Mucosa of stomach (tissue), 1 donor: ENCODE results near the gene HES4.

ENCODE experiments used
- H3K27me3 ChIP-seq: one replicate; pipeline ENCODE4 v1.7.0; 2013; ENCODE audit warnings: mild to moderate bottlenecking, low read length; ENCODE audit not compliant: control insufficient read depth, insufficient read depth
- H3K36me3 ChIP-seq: one replicate; pipeline ENCODE4 v1.7.0; 2013; ENCODE audit warnings: low read length; ENCODE audit not compliant: control insufficient read depth, insufficient read depth
- H3K4me1 ChIP-seq: one replicate; pipeline ENCODE4 v1.7.0; 2013; ENCODE audit warnings: mild to moderate bottlenecking, low read length; ENCODE audit not compliant: control insufficient read depth, insufficient read depth
- H3K4me3 ChIP-seq: one replicate; pipeline ENCODE4 v1.7.0; 2013; ENCODE audit warnings: low read length
- H3K9ac ChIP-seq: one replicate; pipeline ENCODE4 v1.7.0; 2013; ENCODE audit warnings: mild to moderate bottlenecking, low read length, moderate library complexity
- H3K9me3 ChIP-seq: one replicate; pipeline ENCODE4 v1.7.0; 2013; ENCODE audit warnings: mild to moderate bottlenecking, low read length, moderate library complexity; ENCODE audit not compliant: control insufficient read depth
- donor health status: Pancreatic carcinoma.

HES4 gene

DNA sequence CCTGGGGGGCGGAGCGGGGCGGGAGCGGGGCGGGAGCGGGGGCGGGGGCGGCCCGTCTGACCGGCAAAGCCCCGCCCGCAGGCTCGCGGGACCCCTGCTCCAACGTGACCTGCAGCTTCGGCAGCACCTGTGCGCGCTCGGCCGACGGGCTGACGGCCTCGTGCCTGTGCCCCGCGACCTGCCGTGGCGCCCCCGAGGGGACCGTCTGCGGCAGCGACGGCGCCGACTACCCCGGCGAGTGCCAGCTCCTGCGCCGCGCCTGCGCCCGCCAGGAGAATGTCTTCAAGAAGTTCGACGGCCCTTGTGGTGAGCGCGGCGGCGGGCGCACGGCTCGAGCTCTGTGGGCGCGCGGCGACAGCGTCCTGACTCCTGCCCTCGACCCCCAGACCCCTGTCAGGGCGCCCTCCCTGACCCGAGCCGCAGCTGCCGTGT, 41.2 kb upstream of the HES4 start:
- no peak overlapping the region for H3K4me3 ChIP-seq
- no peaks in the 10 kb centered on the region for H3K36me3 ChIP-seq

DNA sequence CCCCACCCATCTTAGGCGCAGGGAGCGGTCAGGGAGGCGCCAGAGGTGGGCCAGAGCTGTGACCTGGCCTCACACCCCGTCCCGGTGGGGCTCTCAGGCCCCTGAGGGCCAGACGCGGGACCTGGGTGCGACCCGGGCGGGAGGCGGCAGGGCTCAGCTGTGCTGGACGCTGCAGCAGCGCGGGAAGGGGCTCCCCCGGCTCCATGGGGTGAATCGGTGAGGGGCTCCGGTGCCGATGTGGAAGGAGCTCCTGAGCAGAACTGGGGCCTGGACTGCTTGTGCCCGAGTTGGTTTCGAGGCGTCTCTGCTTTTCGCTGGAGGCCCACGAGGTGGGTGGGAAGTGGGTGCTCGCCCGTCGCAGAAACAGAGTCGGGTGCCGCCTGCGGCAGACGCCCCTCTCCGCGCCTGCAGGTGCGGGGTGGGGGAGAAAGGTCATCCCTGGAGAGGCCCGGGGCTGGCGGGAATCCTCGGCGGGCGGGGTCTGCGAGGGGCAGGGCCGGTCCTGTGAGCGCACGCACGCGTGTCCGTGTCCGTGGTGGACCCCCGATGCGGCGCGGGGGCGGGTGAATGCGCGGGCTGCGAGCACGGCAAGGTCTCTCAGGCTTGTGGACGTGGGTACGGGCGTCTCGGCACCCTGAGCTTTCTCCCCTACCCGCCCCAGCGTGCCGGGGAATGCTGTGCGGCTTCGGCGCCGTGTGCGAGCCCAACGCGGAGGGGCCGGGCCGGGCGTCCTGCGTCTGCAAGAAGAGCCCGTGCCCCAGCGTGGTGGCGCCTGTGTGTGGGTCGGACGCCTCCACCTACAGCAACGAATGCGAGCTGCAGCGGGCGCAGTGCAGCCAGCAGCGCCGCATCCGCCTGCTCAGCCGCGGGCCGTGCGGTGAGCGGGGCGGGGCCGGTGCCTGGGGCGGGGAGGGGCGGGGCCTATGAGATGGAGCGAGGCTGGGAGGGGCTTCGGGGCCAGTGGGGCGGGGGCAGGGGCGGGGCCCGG, 40.4 kb upstream of the HES4 start:
- H3K4me1 ChIP-seq, result peaks cover 17% of the 10 kb centered on the region
- H3K4me3 ChIP-seq, result no peak overlapping the region
- peaks cover 35% of the 10 kb centered on the region for H3K27me3 ChIP-seq
- H3K36me3 ChIP-seq, result no peaks in the 10 kb centered on the region
- no peak overlapping the region for H3K9ac ChIP-seq
- H3K9me3 ChIP-seq, result no peaks in the 10 kb centered on the region

More for the DNA sequence above, 41.2 kb upstream of the HES4 start:
- no peaks in the 10 kb centered on the region for H3K9me3 ChIP-seq
- H3K4me1 ChIP-seq, result peaks cover 17% of the 10 kb centered on the region
- H3K27me3 ChIP-seq, result peaks cover 34% of the 10 kb centered on the region
- H3K9ac ChIP-seq, result no peak overlapping the region

GRCh38 chr1:1039145-1039910, 39.4 kb upstream of the HES4 start:
- no peak overlapping the region for H3K9ac ChIP-seq
- no peaks in the 10 kb centered on the region for H3K9me3 ChIP-seq
- H3K36me3 ChIP-seq, result no peaks in the 10 kb centered on the region
- H3K4me3 ChIP-seq, result no peak overlapping the region
- H3K4me1 ChIP-seq, result peaks cover 17% of the 10 kb centered on the region
- H3K27me3 ChIP-seq, result peaks cover 40% of the 10 kb centered on the region

DNA sequence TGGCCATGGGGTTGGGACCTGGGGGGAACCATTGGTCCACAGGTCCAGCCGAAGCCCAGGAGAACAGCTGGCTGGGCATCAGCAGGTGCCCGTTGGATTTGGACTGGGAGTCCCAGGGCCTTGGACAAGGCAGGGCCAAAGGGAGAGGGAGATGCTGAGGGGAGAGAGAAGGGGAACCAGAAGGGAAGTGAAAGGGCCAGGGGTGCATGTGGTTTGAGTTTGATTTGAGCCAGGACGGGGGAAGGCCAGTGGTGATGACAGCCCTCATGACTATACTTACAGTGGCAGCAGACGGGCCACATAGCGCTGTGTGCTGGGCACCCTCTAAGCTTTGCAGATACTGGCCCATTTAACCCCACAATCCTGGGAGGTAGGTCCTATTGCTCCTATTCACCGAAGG, 38.8 kb upstream of the HES4 start:
- Histone ChIP-seq H3K9ac (no peak overlapping the region), H3K4me1 (peaks cover 17% of the 10 kb centered on the region), H3K36me3 (no peaks in the 10 kb centered on the region), H3K27me3 (peaks cover 44% of the 10 kb centered on the region), H3K9me3 (no peaks in the 10 kb centered on the region), H3K4me3 (no peak overlapping the region)

DNA sequence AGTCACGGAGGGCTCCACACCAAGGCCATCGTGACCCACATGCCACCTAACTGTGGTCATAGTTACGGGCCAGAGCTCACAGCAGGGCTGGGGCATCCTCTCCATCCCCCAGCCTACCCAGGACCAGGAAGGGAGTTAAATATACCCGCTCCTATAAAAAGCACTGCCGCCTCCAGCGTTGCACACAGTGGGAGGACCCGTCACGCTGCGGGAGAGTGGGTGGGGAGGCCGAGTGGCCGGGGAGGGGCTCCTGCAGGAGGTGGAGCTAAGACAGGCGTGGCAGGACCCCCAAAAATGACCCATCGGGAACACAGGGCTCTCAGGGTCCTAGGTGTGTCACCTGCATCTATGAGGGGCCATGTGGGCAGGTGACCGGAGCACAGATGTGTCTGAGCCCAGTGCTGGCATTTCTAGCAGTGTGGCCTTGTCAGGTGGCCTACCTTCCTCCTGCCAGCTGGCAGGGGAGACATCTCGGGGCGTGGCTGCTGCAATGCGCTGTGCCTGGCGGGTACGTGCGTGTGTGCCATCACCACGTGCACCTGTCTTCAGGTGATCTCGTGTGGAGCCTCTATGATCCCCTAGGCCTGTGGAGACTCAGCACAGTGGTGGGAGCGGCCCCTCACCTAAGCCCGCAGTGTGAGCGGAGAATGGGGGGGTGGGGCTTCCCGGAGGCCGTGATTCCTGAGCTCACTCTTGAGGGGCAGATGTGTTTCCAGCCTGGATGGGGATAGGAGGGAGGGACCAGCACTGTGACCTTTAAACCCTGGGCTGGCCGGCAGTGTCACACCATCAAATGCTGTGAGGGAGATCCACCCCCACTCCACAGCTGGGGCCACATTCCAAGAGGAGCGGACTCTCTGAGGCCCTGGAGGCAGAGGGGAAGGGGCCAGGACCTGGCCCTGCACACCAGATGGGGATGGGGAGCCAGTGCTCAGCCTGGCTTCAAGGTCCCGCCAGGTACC, 37.8 kb upstream of the HES4 start:
- peaks cover 19% of the 10 kb centered on the region for H3K4me1 ChIP-seq
- peaks cover 46% of the 10 kb centered on the region for H3K27me3 ChIP-seq
- H3K36me3 ChIP-seq, result no peaks in the 10 kb centered on the region
- H3K9me3 ChIP-seq, result no peaks in the 10 kb centered on the region
- H3K4me3 ChIP-seq, result no peak overlapping the region
- H3K9ac ChIP-seq, result no peak overlapping the region

GRCh38 chr1:1035291-1035943, 35.5 kb upstream of the HES4 start:
- peaks cover 27% of the 10 kb centered on the region for H3K4me1 ChIP-seq
- H3K27me3 ChIP-seq, result peaks cover 55% of the 10 kb centered on the region

DNA sequence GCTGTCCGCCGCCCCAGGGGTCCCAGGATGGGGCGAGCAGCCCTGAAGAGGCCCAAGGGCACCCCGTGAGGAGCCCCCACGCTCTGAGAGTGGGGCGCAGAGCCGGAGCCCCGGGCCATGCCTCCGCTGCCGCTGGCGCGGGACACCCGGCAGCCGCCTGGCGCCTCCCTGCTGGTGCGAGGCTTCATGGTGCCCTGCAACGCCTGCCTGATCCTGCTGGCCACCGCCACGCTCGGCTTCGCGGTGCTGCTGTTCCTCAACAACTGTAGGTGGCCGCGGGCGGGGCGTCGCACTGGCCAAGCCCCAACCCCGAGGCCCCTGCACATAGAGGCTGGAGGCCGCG, 34.5 kb upstream of the HES4 start:
- H3K4me3 ChIP-seq, result no peak overlapping the region

More at GRCh38 chr1:1035291-1035943, 35.5 kb upstream of the HES4 start:
- H3K9ac ChIP-seq, result no peak overlapping the region
- no peak overlapping the region for H3K4me3 ChIP-seq
- no peaks in the 10 kb centered on the region for H3K36me3 ChIP-seq
- H3K9me3 ChIP-seq, result no peaks in the 10 kb centered on the region

GRCh38 chr1:1033731-1034438, 34.0 kb upstream of the HES4 start:
- no peak overlapping the region for H3K4me3 ChIP-seq
- peaks cover 42% of the 10 kb centered on the region for H3K27me3 ChIP-seq
- H3K4me1 ChIP-seq, result peaks cover 12% of the 10 kb centered on the region
- H3K9ac ChIP-seq, result no peak overlapping the region
- H3K9me3 ChIP-seq, result no peaks in the 10 kb centered on the region
- H3K36me3 ChIP-seq, result no peaks in the 10 kb centered on the region

More for the DNA sequence above, 34.5 kb upstream of the HES4 start:
- Histone ChIP-seq H3K9me3 (no peaks in the 10 kb centered on the region), H3K4me1 (peaks cover 17% of the 10 kb centered on the region), H3K9ac (no peak overlapping the region), H3K36me3 (no peaks in the 10 kb centered on the region), H3K27me3 (peaks cover 47% of the 10 kb centered on the region)

DNA sequence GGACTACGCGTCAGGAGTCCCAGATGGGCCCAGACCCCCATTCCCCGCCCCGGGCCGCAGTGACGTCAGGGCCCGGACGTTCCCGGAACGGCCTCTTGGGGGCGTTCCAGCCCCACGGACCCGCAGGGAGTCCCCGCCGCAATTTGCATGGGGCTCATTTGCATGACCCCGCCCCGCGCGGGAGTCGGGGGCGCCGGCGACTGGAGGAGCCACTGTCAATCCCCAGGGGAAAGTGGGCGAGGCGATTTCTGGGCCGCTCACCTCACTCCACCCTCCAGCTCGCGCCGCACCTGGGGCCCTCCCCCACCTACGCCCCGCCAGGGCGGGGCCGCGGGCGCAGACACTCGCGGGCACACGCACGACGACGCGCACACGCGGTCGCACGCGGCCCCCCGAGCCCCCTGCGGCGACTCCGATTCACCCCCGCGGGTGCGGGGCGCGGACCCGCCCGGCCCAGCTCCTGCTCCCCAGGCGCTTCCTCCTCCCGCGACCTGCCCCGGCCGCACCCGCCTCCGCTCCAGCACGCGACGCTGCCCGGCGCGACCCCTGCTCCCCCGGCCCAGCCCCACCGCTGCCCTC, 33.2 kb upstream of the HES4 start:
- no peaks in the 10 kb centered on the region for H3K9me3 ChIP-seq
- H3K4me1 ChIP-seq, result peaks cover 11% of the 10 kb centered on the region
- no peaks in the 10 kb centered on the region for H3K36me3 ChIP-seq
- H3K4me3 ChIP-seq, result no peak overlapping the region
- peaks cover 34% of the 10 kb centered on the region for H3K27me3 ChIP-seq
- H3K9ac ChIP-seq, result no peak overlapping the region

GRCh38 chr1:1032424-1032823, 32.5 kb upstream of the HES4 start:
- Histone ChIP-seq H3K4me1 (peaks cover 11% of the 10 kb centered on the region), H3K27me3 (peaks cover 31% of the 10 kb centered on the region), H3K9ac (no peak overlapping the region), H3K36me3 (no peaks in the 10 kb centered on the region), H3K4me3 (no peak overlapping the region), H3K9me3 (no peaks in the 10 kb centered on the region)
